ENCODE measurements around the gene PARK7.

The PARK7 gene

GRCh38 chr1:8006037-8006963 is 44.8 kb downstream of the PARK7 start:
- H3K4me3 ChIP-seq (ENCODE audit: low read depth, low read length): no peak overlapping the region

- no peak overlapping the region for H3K4me3 ChIP-seq (ENCODE audit: low read depth, low read length)
Measured at GRCh38 chr1:8009043-8010002, 47.8 kb downstream of the PARK7 start.

GRCh38 chr1:8010080-8010664 is 48.7 kb downstream of the PARK7 start:
- no peak overlapping the region for H3K4me3 ChIP-seq (ENCODE audit: low read depth, low read length)

- H3K4me3 ChIP-seq (ENCODE audit: low read depth, low read length): no peak overlapping the region
Measured at GRCh38 chr1:8011016-8011415, 49.5 kb downstream of the PARK7 start.

GRCh38 chr1:8011923-8012858 is 50.7 kb downstream of the PARK7 start:
- H3K4me3 ChIP-seq (ENCODE audit: low read depth, low read length): no peak overlapping the region

GRCh38 chr1:8012955-8013354 is 51.4 kb downstream of the PARK7 start:
- H3K4me3 ChIP-seq (ENCODE audit: low read depth, low read length): no peak overlapping the region

- no peak overlapping the region for H3K4me3 ChIP-seq (ENCODE audit: low read depth, low read length)
Measured at GRCh38 chr1:8013399-8013798, 51.9 kb downstream of the PARK7 start.

GRCh38 chr1:8013800-8014199 is 52.3 kb downstream of the PARK7 start:
- H3K4me3 ChIP-seq (ENCODE audit: low read depth, low read length): no peak overlapping the region

- no peak overlapping the region for H3K4me3 ChIP-seq (ENCODE audit: low read depth, low read length)
Measured at GRCh38 chr1:8014381-8014988, 53.0 kb downstream of the PARK7 start.

GRCh38 chr1:8015036-8015808 is 53.7 kb downstream of the PARK7 start:
- H3K4me3 ChIP-seq (ENCODE audit: low read depth, low read length): no peak overlapping the region

GRCh38 chr1:8015809-8016165 is 54.3 kb downstream of the PARK7 start:
- H3K4me3 ChIP-seq (ENCODE audit: low read depth, low read length): no peak overlapping the region

GRCh38 chr1:8016210-8016894 is 54.8 kb downstream of the PARK7 start:
- no peak overlapping the region for H3K4me3 ChIP-seq (ENCODE audit: low read depth, low read length)

GRCh38 chr1:8016895-8017241 is 55.4 kb downstream of the PARK7 start:
- H3K4me3 ChIP-seq (ENCODE audit: low read depth, low read length): no peak overlapping the region

GRCh38 chr1:8017495-8018197 is 56.1 kb downstream of the PARK7 start:
- H3K4me3 ChIP-seq (ENCODE audit: low read depth, low read length): no peak overlapping the region

GRCh38 chr1:8018492-8019228 is 57.1 kb downstream of the PARK7 start:
- no peak overlapping the region for H3K4me3 ChIP-seq (ENCODE audit: low read depth, low read length)

GRCh38 chr1:8019229-8019620 is 57.7 kb downstream of the PARK7 start:
- H3K4me3 ChIP-seq (ENCODE audit: low read depth, low read length): no peak overlapping the region

- H3K4me3 ChIP-seq (ENCODE audit: low read depth, low read length): no peak overlapping the region
Measured at GRCh38 chr1:8020032-8020431, 58.5 kb downstream of the PARK7 start.

Measured in iPS-11a (cell line).